IMR-90 (cell line): ENCODE measurements around the gene NACC2.

Source experiments
- FOS ChIP-seq: fragments of 150-350 bp; IDR thresholded peaks from 2 replicates; pipeline ENCODE4 v1.6.1; 2016; ENCODE audit warnings: low read depth, low read length
- POLR2A ChIP-seq: IDR thresholded peaks from 2 replicates; pipeline ENCODE4 v1.6.1; 2012; ENCODE audit warnings: mild to moderate bottlenecking, low read depth, low read length
- RAD21 ChIP-seq: IDR thresholded peaks from 2 replicates; pipeline ENCODE4 v1.6.1; 2012; ENCODE audit warnings: low read length, improper control_type of control experiment
- RCOR1 ChIP-seq: IDR thresholded peaks from 2 replicates; pipeline ENCODE4 v1.6.1; 2012; ENCODE audit warnings: mild to moderate bottlenecking, low read length, improper control_type of control experiment; ENCODE audit not compliant: insufficient replicate concordance
- TF ChIP-seq, protein P1 (sequence below): conservative IDR thresholded peaks from 2 replicates; pipeline ENCODE4 v1.5.1; 2012; ENCODE audit warnings: mild to moderate bottlenecking, low read depth, low read length, improper control_type of control experiment
- TF ChIP-seq, protein P2 (sequence below): fragments of 150-350 bp; IDR thresholded peaks from 2 replicates; pipeline ENCODE4 v1.6.1; 2016; ENCODE audit warnings: low read depth, mild to moderate bottlenecking, low read length, moderate library complexity, borderline replicate concordance

DNA sequence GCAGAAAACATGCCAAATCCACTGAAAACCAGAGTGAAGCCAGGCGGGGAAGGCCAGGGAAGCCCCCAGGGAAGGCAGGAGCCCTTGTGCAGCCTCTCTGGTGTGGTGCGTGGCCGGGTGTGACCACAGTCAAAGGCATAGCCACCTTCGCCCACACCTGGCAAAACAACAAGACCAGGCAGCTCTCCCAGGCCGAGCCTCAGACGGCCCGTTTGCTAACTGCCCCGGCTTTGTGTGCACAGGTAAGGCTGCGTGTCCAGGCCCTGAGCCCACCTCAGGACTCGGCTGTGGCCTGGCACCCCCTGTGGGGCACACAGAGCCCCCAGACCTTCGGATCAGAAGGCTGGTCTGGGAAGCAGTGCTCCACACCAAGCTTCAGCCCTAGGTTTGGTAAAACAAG lies 17.5 kb upstream of the NACC2 start:
- TF ChIP-seq POLR2A, result no peak
- no peak for TF ChIP-seq FOS
- TF ChIP-seq, protein P1, sequence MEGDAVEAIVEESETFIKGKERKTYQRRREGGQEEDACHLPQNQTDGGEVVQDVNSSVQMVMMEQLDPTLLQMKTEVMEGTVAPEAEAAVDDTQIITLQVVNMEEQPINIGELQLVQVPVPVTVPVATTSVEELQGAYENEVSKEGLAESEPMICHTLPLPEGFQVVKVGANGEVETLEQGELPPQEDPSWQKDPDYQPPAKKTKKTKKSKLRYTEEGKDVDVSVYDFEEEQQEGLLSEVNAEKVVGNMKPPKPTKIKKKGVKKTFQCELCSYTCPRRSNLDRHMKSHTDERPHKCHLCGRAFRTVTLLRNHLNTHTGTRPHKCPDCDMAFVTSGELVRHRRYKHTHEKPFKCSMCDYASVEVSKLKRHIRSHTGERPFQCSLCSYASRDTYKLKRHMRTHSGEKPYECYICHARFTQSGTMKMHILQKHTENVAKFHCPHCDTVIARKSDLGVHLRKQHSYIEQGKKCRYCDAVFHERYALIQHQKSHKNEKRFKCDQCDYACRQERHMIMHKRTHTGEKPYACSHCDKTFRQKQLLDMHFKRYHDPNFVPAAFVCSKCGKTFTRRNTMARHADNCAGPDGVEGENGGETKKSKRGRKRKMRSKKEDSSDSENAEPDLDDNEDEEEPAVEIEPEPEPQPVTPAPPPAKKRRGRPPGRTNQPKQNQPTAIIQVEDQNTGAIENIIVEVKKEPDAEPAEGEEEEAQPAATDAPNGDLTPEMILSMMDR, result no peak
- no peak for TF ChIP-seq RCOR1
- no peak for TF ChIP-seq RAD21
- TF ChIP-seq, protein P2, sequence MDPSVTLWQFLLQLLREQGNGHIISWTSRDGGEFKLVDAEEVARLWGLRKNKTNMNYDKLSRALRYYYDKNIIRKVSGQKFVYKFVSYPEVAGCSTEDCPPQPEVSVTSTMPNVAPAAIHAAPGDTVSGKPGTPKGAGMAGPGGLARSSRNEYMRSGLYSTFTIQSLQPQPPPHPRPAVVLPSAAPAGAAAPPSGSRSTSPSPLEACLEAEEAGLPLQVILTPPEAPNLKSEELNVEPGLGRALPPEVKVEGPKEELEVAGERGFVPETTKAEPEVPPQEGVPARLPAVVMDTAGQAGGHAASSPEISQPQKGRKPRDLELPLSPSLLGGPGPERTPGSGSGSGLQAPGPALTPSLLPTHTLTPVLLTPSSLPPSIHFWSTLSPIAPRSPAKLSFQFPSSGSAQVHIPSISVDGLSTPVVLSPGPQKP, result no peak
